K562 (cell line): ENCODE measurements around the gene ABCB10. TPM values are rescaled to one million over a fixed set of nuclear protein-coding genes. Genes with fewer than 3 reads are reported as not detected.

Source experiments
- BCL6 ChIP-seq: fragments of 250-450 bp; sonication (Bioruptor Pico); IDR thresholded peaks from 2 replicates; pipeline ENCODE4 v1.4.0; 2020
- BCLAF1 ChIP-seq, 2 experiments: fragments of 450-650 bp in 1 of 2; IDR thresholded peaks; 2 replicates each; pipeline ENCODE4 v1.6.1; 2011 to 2017; ENCODE audit warnings: low read depth in 2 of 2, antibody characterized with exemption in 1 of 2, borderline replicate concordance in 1 of 2, low read length in 1 of 2, mild to moderate bottlenecking in 1 of 2, mixed read lengths in 1 of 2; ENCODE audit not compliant: control insufficient read depth in 1 of 2
- BRD4 ChIP-seq: fragments of 200-600 bp; sonication (generic); IDR thresholded peaks from 2 replicates; pipeline ENCODE4 v1.6.1; 2017; ENCODE audit warnings: inconsistent platforms
- CAMTA2 ChIP-seq: fragments of 250-450 bp; sonication (Bioruptor Pico); conservative IDR thresholded peaks from 2 replicates; pipeline ENCODE4 v1.5.1; 2022
- CHD4 ChIP-seq: fragments of 200-600 bp; sonication (generic); IDR thresholded peaks from 3 replicates; pipeline ENCODE4 v1.6.1; 2012; ENCODE audit warnings: low read depth, mild to moderate bottlenecking, mixed read lengths, low read length, inconsistent platforms; ENCODE audit not compliant: insufficient read depth, insufficient replicate concordance, poor library complexity, severe bottlenecking
- CREB5 ChIP-seq: fragments of 250-450 bp; sonication (Bioruptor Pico); IDR thresholded peaks from 2 replicates; pipeline ENCODE4 v1.5.0; 2020; ENCODE audit warnings: mild to moderate bottlenecking
- EWSR1 ChIP-seq: fragments of 450-650 bp; IDR thresholded peaks from 2 replicates; pipeline ENCODE4 v1.6.1; 2018; ENCODE audit warnings: borderline replicate concordance, mild to moderate bottlenecking, low read depth, moderate library complexity; ENCODE audit not compliant: partially characterized antibody
- GATAD2A ChIP-seq: fragments of 450-650 bp; IDR thresholded peaks from 2 replicates; pipeline ENCODE4 v1.6.1; 2017
- HDAC2 ChIP-seq: fragments of 450-650 bp; IDR thresholded peaks from 2 replicates; pipeline ENCODE4 v1.6.1; 2016; ENCODE audit warnings: mild to moderate bottlenecking
- MLLT1 ChIP-seq, 2 experiments: fragments of 450-650 bp; IDR thresholded peaks; 2 replicates each; pipeline ENCODE4 v1.6.1; 2016
- NELFE ChIP-seq: IDR thresholded peaks from 2 replicates; pipeline ENCODE4 v1.6.1; 2011; ENCODE audit warnings: mild to moderate bottlenecking; ENCODE audit not compliant: insufficient read depth, insufficient read length
- RBM17 ChIP-seq: fragments of 200-400 bp; formaldehyde crosslinking; IDR thresholded peaks from 2 replicates; pipeline ENCODE4 v1.6.1; 2017; ENCODE audit warnings: low read depth, mild to moderate bottlenecking, low read length, borderline replicate concordance
- YBX1 ChIP-seq: fragments of 450-650 bp; IDR thresholded peaks from 2 replicates; pipeline ENCODE4 v1.7.1; 2016; ENCODE audit warnings: mild to moderate bottlenecking
- polyA plus RNA-seq, 8 experiments: library from polyadenylated mRNA; depleted of rRNA in 4 of 8; stranded (reverse) in 5 of 8; unstranded in 3 of 8; fragments of >200 nt; fragmentation: Nextera tagmentation in 2 of 8; fragmentation: Illumina TruSeq in 1 of 8; extraction: Ambion mirVana in 2 of 8; extraction: Trizol in 1 of 8; gene quantifications; 2 replicates each; pipeline versions ENCODE4 v1.2.1 to v1.2.3, GENCODE V29; 2011 to 2014; ENCODE audit warnings: inconsistent platforms in 1 of 8, missing spikeins in 1 of 8
- total RNA-seq, 7 experiments: library from RNA; depleted of rRNA in 6 of 7; stranded (reverse); fragments of >200 nt in 6 of 7; fragmentation: Illumina TruSeq in 2 of 7; extraction: Trizol in 2 of 7; gene quantifications; 2 replicates each; pipeline versions ENCODE4 v1.2.1 to v1.2.3, GENCODE V29; 2011 to 2021; ENCODE audit warnings: low replicate concordance in 1 of 7

Gene ABCB10
- total and polyA plus RNA-seq, 9 of the 15 experiments (the other 6 are each of a cell fraction or from before 2014, with no cell fraction given), result 12.4 to 54.8 (median 36.4) TPM

- no peak for TF ChIP-seq BCLAF1 (IDR thresholded peaks at IDR 0.05; ENCODE audit: borderline replicate concordance in 1 of 2, control insufficient read depth in 1 of 2, low read depth in 2 of 2, low read length in 1 of 2)
- no peak for TF ChIP-seq HDAC2
- TF ChIP-seq CHD4, result no peak
- TF ChIP-seq CAMTA2 (CRISPR knock-in tag), result no peak
- no peak for TF ChIP-seq MLLT1 (IDR thresholded peaks at IDR 0.05)
- TF ChIP-seq YBX1, result no peak
- TF ChIP-seq NELFE, result no peak
- TF ChIP-seq EWSR1, result no peak
- no peak for TF ChIP-seq BCL6
- no peak for TF ChIP-seq CREB5 (CRISPR knock-in tag)
- TF ChIP-seq RBM17, result no peak
- no peak for TF ChIP-seq GATAD2A
- TF ChIP-seq BRD4, result no peak
Observed at GRCh38 chr1:229523052-229523451, 35.5 kb downstream of the ABCB10 start (continued).
